HepG2 (cell line): ENCODE results near the gene SPATA25. TPM values are rescaled to one million over a fixed set of nuclear protein-coding genes. Genes with fewer than 3 reads are reported as not detected.

Experiments
- AGO2 ChIP-seq: fragments of 200-400 bp; formaldehyde crosslinking; optimal IDR thresholded peaks from 2 replicates; pipeline ENCODE3; 2017; ENCODE audit warnings: mild to moderate bottlenecking, low read depth, low read length, moderate library complexity
- ATF1 ChIP-seq: IDR thresholded peaks from 2 replicates; pipeline ENCODE4 v1.6.1; 2016; ENCODE audit warnings: mild to moderate bottlenecking, control low read depth
- HES4 ChIP-seq: sonication (generic); formaldehyde crosslinking; IDR thresholded peaks from 2 replicates; pipeline ENCODE4 v1.9.0; 2021; ENCODE audit warnings: mild to moderate bottlenecking, missing genetic modification reagents, borderline replicate concordance
- HMGXB4 ChIP-seq, 2 experiments: sonication (generic) in 1 of 2; formaldehyde crosslinking in 1 of 2; IDR thresholded peaks; 2 replicates each; pipeline versions ENCODE4 v1.4.0 to v1.6.1; 2018 to 2020; ENCODE audit warnings: missing genetic modification reagents in 2 of 2, borderline replicate concordance in 1 of 2, low read depth in 1 of 2, mild to moderate bottlenecking in 1 of 2, missing biosample characterization in 1 of 2
- HNRNPL ChIP-seq: fragments of 200-400 bp; formaldehyde crosslinking; IDR thresholded peaks from 2 replicates; pipeline ENCODE4 v1.6.1; 2017; ENCODE audit warnings: mild to moderate bottlenecking, low read depth, low read length
- NFE2L1 ChIP-seq: sonication (generic); formaldehyde crosslinking; IDR thresholded peaks from 2 replicates; pipeline ENCODE4 v1.4.0; 2020; ENCODE audit warnings: missing genetic modification reagents, mild to moderate bottlenecking, borderline replicate concordance
- SP2 ChIP-seq: sonication (generic); formaldehyde crosslinking; IDR thresholded peaks from 2 replicates; pipeline ENCODE4 v1.5.1; 2020; ENCODE audit warnings: mild to moderate bottlenecking, missing genetic modification reagents
- STAG1 ChIP-seq: sonication (generic); formaldehyde crosslinking; IDR thresholded peaks from 2 replicates; pipeline ENCODE4 v1.4.0; 2020; ENCODE audit warnings: missing genetic modification reagents
- ZFP1 ChIP-seq: IDR thresholded peaks from 2 replicates; pipeline ENCODE4 v1.6.1; 2016
- ZNF274 ChIP-seq: sonication (generic); formaldehyde crosslinking; IDR thresholded peaks from 2 replicates; pipeline ENCODE4 v1.5.1; 2020; ENCODE audit warnings: mild to moderate bottlenecking, missing genetic modification reagents
- polyA plus RNA-seq, 8 experiments: library from polyadenylated mRNA; depleted of rRNA in 3 of 8; stranded (reverse) in 7 of 8; unstranded in 1 of 8; fragments of >200 nt; fragmentation: Illumina TruSeq in 4 of 8; extraction: Trizol in 4 of 8; gene quantifications; 2 replicates each; pipeline versions ENCODE4 v1.2.1 to v1.2.3, GENCODE V29; 2011 to 2016; ENCODE audit warnings: low read depth in 4 of 8, missing spikeins in 1 of 8, mixed read lengths in 1 of 8; ENCODE audit not compliant: insufficient read depth in 1 of 8
- total RNA-seq, 5 experiments: library from RNA; depleted of rRNA; stranded (reverse); fragments of >200 nt; fragmentation: Illumina TruSeq; extraction: Trizol; gene quantifications; 2 replicates each; pipeline ENCODE4 v1.2.3, GENCODE V29; 2016; ENCODE audit warnings: low read depth in 1 of 5
- TF ChIP-seq, protein P1 (sequence below): sonication (generic); formaldehyde crosslinking; IDR thresholded peaks from 2 replicates; pipeline ENCODE4 v1.5.0; 2020; ENCODE audit warnings: missing genetic modification reagents
- TF ChIP-seq, protein P2 (sequence below): sonication (generic); formaldehyde crosslinking; IDR thresholded peaks from 2 replicates; pipeline ENCODE4 v1.5.0; 2020; ENCODE audit warnings: mild to moderate bottlenecking, missing genetic modification reagents, moderate library complexity

Gene SPATA25
- total and polyA plus RNA-seq, 2 of the 13 experiments (the other 11 are each of a cell fraction or from before 2014, with no cell fraction given), result 4.8 to 7.6 TPM

DNA sequence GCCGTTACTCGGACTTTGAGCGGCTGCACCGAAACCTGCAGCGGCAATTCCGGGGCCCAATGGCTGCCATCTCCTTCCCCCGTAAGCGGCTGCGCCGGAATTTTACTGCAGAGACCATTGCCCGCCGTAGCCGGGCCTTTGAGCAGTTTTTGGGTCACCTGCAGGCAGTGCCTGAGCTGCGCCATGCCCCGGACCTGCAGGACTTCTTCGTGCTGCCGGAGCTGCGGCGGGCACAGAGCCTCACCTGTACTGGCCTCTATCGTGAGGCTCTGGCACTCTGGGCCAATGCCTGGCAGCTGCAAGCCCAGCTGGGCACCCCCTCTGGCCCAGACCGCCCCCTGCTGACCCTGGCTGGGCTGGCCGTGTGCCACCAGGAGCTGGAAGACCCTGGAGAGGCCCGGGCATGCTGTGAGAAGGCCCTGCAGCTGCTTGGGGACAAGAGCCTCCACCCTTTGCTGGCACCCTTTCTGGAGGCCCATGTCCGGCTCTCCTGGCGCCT is 46.7 kb downstream of the SPATA25 start (continued):
- TF ChIP-seq ZFP1 (CRISPR knock-in tag) (no peak), AGO2 (peak; percentile 87), ZNF274 (CRISPR knock-in tag) (no peak), HNRNPL (peak; percentile 65; the same call in 1 of the 2 replicates), SP2 (CRISPR knock-in tag) (no peak), HES4 (CRISPR knock-in tag) (no peak), STAG1 (CRISPR knock-in tag) (0 out of 2 replicates have a peak, but pooled peaks have one; percentile 6), NFE2L1 (CRISPR knock-in tag) (no peak), HMGXB4 (CRISPR knock-in tag; IDR thresholded peaks at IDR 0.05; ENCODE audit: borderline replicate concordance in 1 of 2, low read depth in 1 of 2) (no peak), ATF1 (CRISPR knock-in tag) (no peak)
- TF ChIP-seq, protein P1, sequence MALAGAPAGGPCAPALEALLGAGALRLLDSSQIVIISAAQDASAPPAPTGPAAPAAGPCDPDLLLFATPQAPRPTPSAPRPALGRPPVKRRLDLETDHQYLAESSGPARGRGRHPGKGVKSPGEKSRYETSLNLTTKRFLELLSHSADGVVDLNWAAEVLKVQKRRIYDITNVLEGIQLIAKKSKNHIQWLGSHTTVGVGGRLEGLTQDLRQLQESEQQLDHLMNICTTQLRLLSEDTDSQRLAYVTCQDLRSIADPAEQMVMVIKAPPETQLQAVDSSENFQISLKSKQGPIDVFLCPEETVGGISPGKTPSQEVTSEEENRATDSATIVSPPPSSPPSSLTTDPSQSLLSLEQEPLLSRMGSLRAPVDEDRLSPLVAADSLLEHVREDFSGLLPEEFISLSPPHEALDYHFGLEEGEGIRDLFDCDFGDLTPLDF, result no peak
- TF ChIP-seq, protein P2, sequence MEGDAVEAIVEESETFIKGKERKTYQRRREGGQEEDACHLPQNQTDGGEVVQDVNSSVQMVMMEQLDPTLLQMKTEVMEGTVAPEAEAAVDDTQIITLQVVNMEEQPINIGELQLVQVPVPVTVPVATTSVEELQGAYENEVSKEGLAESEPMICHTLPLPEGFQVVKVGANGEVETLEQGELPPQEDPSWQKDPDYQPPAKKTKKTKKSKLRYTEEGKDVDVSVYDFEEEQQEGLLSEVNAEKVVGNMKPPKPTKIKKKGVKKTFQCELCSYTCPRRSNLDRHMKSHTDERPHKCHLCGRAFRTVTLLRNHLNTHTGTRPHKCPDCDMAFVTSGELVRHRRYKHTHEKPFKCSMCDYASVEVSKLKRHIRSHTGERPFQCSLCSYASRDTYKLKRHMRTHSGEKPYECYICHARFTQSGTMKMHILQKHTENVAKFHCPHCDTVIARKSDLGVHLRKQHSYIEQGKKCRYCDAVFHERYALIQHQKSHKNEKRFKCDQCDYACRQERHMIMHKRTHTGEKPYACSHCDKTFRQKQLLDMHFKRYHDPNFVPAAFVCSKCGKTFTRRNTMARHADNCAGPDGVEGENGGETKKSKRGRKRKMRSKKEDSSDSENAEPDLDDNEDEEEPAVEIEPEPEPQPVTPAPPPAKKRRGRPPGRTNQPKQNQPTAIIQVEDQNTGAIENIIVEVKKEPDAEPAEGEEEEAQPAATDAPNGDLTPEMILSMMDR (CRISPR knock-in tag), result peak; percentile 29; the same call in 1 of the 2 replicates
